Hypothalamus (tissue), 51 donors: ENCODE measurements around the gene PCSK9.

ENCODE experiments used
- DNase-seq, 51 donors: peaks; one replicate each; lab custom pipeline; 2025; lab: John Stamatoyannopoulos, UW

The PCSK9 gene

DNA sequence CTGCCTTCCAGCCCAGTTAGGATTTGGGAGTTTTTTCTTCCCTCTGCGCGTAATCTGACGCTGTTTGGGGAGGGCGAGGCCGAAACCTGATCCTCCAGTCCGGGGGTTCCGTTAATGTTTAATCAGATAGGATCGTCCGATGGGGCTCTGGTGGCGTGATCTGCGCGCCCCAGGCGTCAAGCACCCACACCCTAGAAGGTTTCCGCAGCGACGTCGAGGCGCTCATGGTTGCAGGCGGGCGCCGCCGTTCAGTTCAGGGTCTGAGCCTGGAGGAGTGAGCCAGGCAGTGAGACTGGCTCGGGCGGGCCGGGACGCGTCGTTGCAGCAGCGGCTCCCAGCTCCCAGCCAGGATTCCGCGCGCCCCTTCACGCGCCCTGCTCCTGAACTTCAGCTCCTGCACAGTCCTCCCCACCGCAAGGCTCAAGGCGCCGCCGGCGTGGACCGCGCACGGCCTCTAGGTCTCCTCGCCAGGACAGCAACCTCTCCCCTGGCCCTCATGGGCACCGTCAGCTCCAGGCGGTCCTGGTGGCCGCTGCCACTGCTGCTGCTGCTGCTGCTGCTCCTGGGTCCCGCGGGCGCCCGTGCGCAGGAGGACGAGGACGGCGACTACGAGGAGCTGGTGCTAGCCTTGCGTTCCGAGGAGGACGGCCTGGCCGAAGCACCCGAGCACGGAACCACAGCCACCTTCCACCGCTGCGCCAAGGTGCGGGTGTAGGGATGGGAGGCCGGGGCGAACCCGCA lies at the start of gene PCSK9:
Gene PCSK9 (plus strand): TSS at position 207 of the 741 bp plus-strand sequence. CDS start 290 bp downstream, at position 497.
- peak in 1 of 51 donors; percentile 10 for DNase-seq

DNA sequence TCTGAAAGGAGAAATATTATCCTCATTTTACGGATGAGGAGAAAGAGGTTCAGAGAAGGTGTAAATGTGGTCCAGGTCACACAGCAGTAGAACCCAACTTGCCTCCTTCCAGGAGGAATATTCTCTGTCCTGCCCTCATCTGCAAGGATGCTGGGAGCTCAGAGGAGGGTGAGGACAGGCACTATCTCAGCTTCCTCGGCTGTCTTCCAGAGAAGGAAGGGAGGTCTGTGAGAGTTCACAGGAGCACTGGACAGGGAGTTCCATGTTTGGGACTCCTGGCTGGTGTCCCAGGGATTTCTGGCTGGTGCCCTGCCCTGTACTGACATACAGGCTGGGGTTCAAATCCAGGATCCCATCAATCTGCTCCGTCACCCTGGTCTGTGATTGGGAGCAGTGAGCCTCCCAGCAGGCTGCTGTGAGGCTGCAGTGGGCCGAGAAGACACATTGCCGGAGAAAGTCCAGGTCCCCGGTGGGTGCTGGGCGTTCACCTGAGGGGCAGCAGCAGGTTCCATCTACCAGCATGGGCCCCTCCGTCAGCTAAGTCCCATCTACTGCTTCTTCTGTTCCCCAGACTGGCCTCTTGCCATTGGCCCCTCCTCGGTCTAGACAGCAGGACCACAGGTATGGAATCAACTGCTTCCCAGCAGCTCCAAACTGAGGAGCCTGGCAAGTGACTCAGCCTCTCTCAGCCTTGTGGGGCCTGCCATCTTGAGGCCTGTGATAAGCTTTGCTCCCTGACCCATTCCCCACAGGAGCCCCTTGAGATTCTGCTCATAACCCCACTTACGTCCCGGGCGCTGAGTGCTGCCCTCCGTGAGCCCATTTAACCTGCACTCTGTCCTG lies 49.2 kb upstream of the PCSK9 start:
- DNase-seq: no peak

DNA sequence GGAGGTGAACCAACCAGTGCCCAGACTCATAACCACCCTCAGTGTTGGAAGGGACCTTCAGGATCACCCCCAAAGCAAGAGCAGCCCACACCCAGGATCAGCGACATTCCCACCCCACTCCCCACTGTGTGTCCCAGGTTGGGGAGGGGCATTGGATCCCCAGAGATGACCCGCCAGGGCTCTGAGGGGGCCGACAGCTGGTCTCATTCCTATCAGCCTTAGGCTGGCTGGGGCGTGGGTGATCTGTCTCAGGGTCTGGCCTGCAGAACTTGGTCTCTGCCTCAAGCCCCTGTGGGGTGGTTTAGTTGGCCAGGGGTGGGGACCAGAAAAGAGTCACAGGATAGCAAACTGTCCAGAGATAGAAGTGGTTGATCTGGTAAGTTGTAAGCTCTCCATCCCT lies 48.4 kb upstream of the PCSK9 start:
- DNase-seq: no peak

DNA sequence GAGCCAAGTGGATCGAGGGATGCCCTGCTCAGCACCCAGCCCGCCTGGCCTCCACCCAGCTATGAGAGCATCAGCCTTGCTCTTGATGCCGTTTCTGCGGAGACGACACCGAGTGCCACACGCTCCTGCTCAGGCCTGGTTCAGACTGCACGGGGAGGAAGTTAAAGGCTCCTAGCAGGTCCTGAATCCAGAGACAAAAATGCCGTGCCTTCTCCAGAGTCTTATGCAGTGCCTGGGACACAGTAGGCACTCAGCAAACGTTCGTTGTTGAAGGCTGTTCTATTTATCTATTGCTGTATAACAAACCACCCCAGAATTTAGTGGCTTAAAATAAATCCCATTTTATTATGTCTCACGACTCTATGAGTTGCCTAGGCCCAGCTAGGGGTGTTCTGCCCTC lies 47.4 kb upstream of the PCSK9 start:
- no peak for DNase-seq

DNA sequence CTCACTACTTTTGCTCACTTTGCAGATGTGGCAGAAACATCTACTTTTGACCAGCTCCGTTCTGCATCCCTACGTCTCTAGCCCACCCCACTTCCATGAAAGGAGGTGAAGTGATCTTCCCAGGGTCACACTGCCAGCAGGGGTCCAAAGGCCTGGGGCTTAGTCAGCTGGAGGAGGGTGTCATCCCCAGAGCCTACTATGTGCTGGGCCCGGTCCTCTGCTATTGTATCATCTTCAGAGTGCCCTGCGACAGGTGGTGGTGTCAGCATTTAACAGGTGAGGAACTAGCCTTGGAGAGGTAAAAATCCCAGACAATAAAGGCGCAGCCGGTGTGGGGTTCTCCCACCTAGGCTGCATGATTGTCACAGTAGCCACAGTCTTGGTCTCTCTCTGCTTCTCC lies 46.2 kb upstream of the PCSK9 start:
- no peak for DNase-seq

DNA sequence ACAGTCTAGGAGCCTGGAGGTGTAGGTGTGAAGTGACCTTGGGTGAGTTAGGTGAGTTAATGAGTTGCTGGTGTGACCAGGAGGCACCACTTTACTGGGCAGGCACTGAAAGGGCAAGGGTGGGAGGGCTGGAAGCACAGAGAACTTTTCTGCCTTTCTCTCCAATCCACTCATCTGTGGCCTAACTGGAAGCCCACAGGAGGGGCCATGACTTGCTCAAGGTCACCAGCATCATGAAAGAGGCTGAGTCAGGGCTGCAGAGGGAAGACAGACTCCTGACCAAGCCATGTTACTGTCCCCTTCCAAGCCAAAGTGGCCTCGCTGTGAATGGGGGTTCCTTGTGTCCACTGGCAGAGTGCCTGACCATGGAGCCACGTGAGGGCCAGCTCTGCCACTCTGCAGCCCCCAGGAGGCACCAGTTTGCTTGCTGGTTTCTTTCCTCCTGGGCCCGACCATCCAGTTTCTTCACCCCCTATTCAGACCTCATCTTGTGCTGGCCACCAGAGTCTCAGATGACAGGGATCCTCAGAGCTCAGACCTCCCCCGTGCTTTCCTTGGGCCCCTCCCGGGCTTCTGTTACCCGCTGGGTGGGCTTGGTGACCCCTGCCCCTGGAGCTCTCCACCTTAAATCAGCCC lies 44.9 kb upstream of the PCSK9 start:
- no peak for DNase-seq

DNA sequence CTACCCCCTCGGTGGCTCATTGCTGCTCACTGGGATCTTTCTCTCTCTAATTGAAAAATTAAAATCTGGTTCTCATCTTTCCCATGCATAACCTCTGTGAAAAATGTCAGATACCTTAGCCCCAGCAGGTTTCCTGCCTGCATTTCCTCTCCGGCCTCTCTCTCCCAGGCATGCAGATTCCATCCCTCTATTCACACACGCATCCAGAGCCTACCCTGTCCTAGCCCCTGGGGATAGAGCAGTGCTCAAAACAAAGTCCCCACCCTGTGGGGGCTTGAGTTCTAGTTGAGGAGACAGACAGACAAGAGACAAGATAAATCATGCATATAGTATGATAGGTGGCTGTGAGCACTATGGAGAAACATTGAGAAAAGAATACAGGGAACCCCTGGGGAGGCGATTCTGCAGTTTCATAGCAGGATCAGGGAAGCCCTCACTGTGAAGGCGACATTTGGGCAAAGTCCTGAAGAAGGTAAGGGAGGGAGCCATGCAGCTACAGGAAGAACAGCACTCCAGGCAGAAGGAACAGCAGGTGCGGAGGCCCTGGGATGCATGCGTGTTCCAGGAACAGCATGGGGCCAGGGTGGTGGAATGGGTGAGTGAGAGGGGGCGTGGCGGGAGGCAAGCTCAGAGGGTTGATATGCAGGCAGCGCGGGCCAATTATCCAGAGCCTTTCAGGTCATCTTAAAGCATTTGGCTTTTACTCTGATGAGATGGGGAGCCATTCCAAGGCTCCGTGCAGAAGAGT lies 44.2 kb upstream of the PCSK9 start:
- DNase-seq: no peak

DNA sequence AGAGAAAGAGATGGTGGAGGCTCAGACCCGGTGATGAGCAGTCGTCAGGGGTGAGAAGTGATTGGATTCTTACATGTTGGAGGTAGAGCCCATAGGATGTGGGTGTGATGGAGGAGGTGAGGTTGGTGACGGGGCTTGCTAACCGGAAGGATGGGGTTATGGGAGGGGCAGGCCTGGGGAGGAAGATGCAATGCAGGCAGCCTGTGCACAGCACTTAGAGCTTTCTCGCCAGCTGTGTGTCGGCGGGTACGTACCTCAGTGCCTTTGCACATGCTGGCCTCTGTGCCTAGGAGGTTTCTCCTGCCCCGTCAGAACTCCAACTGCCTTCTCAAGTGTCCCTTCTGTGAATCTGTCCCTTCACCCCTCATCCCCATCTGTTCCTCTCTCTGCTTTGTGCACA lies 43.5 kb upstream of the PCSK9 start:
- DNase-seq: no peak

DNA sequence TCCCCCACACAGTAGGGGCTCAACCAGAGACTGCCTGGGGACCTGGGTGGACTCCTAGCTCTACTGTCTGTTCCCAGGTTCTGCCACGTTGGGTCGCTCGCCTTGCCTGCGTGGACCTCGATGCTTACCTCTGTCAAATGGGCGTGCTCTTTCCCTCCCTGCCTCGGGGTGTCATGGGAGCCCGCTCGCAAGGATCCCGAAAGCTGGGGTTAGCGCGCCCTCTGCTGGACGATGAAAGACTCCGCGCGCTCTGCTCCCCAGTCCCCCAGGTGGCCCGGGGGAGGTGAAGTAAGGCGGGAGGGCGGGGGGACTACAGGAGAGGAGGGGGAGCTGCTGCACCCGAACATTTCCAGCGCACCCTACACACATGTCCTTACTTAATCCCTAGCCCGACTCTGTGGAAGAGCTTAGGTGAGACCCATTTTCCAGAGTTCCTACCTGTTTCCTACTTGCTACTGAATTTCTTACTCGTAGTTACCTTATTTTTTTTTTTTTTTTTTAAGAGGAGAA lies 42.9 kb upstream of the PCSK9 start:
- peak in 39 of 51 donors; percentile 2 to 73 (median 30) for DNase-seq

DNA sequence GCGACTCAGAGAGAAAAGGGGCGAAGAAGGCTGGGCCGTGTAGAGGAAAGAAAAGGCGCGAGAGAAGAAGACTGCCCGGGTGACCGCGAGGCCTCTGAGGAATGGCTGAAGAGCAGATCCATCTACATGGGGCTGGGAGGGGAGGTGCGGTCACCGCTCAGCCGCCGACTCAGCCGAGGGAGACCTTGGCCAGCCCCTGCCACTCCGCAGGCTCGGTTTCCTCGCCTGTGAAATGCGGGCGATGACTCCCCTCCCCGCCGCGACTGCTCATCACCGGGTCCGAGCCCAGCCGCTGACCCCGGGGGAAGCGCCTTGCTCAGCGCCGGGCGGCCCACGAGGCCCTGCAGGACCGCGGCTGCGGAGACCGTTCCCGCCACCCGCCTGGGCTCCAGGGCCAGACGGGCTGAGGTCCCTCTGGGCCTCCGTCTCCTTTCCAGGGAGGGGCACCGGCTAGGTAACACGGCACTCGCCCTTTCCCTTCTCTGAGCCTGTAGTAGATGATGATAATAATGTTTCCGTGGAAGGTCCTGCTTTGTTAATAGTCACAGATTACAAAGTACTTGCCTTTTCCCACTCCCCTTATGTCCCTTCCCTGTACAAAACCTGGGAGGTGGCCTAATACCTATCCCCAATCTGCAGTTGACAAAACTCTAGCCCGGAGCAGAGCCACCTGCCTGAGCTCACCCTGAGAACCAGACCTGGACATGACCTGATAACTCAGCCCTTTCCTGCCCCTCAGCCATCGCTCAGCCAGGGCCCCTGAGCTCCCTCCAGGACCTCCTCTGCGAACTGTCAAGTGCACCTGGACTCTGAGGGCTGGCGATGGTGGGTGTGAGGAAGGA lies 42.3 kb upstream of the PCSK9 start:
- no peak for DNase-seq

DNA sequence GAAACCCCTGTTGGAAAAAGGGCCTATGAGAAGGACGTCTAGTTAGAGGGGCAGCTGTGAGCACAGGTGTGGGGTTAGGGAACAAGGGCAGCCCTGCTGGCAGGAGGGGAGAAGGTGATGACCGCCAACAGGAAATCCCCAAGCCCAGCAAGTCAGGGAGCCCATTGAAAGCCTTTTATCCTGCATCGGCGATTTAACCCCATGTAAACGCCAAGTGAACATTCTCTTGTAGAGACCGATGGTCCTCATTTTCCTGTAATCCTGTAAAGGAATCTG lies 41.7 kb upstream of the PCSK9 start:
- no peak for DNase-seq

DNA sequence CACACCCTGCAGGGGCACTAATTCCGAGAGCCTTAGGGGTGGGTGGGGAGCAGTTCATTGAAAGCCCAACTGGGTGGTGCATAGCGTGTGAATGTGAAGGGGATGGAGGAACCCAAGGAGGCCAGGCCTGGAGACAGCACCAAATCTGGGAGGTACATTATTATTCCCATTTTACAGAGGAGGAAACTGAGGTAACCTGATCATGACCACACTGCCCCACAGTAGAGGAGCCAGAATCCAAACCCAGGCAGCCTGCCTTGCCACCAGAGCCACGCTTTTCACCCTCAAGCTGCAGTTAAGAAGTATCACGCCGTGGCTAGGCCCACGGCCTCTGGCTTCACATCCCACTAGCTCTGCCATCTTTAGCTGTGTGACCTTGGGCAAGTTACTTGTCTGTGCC lies 41.2 kb upstream of the PCSK9 start:
- DNase-seq: no peak

DNA sequence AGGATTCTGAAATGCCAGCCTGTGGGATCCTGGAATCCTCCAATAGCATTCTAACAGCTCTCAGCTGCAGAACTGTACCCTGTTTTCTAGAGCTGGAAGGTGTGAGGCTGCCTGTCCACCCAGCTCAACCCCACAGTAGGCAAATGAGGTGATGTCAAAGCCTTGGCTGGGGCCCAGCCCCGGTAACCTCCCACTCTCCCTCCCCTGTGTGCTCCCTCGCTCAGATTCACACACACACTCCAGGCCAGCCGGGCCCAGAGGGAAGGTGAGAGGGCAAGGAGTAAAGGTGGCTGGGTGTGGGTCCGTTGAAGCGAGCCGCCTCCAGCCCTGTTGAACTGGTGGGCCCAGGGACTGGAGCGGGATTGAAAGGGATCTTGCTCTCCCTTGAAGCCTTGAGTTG lies 40.7 kb upstream of the PCSK9 start, which contains the start of gene BSND:
Gene BSND (plus strand): TSS at position 257 of the 400 bp plus-strand sequence. CDS start 254 bp downstream, outside the sequence.
- no peak for DNase-seq

DNA sequence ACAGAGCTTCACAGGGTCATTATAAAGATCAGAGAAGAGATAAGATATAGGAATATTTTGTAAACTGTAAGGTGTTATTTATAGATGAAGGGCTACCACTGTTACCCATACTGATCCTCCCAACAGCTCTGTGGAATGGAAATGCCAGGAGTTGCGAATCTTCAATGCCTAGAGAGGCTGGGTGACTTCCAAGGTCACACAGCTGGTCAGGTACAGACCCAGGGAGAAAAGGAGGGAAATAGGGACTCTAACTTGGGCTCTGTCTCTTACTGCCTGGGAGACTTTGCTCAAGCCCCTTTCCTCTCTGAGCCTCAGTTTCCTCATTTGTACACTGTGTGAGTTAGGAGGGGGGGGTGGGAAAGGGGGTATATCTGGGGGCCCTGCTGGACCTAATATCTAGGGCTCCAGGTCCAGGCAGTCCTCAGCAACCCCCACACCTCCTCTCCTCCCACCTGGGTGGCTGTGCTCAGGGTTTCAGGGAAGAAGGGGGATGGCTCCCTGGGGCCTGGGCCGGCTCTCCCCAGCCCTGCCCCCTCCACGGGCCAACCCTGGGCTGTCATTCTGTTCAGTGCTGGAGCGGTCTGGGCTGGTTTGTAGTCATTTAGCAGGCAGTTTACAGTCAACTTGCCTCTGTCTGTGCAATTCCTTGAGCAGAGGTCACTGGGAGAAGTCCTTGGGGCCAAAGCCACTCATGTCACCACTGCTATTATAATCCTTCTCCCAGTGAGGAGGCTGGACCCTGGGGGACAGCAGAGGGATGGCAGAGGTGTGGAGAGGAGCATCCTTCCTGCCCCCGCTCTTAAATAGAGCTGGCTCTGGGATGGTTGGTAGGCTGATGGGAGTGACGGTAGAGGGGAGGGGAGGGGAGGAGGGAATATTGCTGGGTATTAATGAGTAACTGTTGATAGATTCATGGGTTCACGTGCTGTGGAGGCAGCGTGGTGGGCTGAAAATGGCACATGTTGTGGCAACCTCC lies 39.0 kb upstream of the PCSK9 start:
- DNase-seq: no peak

DNA sequence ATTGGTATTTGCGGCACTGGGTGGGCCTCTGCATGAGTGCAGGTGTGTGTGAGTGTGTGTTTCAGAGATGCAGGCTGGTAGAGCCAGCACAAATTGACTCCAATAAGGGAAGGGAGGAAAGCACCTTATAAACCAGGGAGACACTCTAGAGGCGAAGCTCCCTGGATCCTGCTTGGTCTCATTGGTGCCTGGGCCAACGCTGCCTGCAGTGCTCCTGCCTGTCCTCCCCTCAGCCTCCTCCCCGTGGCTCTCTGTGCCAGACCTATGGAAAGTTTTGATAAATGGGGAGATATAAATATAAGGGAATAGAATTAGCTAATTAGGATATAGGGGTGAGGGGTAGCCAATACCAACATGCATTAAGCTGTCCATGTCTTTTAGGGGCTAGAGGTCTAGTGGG lies 38.0 kb upstream of the PCSK9 start:
- no peak for DNase-seq

DNA sequence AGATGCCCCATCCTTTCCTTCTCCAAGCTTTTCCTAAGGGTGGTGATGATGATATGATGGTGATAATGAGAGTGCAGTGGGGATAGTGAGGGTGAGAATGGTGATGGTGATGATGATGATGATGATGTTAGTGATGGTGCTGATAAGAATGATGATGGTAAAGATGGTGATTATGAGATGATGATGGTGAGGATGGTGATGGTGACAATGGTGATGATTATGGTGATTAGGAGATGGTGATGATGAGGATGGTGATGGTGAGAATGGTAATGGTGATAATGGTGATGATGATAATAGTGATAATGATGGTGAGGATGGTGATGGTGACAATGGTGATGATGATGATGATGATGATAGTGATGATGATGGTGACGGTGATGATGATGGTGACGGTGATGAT lies 36.7 kb upstream of the PCSK9 start:
- no peak for DNase-seq

DNA sequence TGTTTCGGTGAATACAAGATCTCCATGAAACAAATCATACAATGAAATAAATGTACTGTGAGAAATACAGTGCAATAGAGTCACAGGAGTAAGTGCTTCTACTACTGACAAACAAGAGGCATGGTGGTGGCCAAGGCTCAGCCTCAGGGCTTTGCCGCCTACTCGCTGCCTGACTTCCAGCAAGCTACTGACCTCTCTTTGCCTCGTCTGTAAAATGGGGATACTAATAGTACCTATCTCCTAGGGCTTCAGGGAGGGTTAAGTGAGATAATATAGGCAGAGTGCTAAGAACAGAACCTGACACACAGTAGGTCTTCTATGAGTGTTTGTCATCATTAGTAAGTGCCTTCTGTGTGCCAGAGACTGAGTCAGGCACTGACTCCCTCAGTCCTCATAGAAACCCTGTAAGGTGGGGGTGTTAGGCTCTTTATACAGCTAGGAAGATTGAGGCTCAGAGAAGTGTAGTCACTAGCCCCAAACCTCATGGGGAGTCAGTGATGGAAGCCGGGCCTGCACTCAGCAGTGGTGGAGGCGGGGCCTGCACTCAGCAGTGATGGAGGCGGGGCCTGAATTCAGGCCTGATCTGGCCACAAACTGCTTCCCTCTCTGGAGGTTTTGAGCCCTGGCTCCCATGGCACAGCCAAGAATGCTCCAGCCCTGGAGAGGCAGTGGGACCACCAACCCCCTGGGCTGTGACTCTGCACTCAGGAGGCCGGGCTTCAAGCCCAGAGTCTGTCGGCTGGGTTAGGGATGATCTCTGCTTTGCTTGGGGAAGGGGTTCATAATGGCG lies 33.8 kb upstream of the PCSK9 start:
- DNase-seq: no peak

DNA sequence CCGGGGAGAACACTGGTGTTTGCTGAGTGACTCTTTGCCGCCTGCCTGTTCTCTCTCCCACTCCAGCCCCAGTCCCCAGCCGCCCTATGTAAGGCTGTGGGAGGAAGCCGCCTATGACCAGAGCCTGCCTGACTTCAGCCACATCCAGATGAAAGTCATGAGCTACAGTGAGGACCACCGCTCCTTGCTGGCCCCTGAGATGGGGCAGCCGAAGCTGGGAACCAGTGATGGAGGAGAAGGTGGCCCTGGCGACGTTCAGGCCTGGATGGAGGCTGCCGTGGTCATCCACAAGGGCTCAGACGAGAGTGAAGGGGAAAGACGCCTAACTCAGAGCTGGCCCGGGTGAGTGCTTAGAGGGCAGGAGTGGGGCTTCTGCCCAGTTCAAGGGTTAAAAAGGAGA lies 32.4 kb upstream of the PCSK9 start:
- no peak for DNase-seq
